Endothelial cell of umbilical vein (primary cell): Measurements from ENCODE around the gene TMEM87A.

Experiments
- CTCF ChIP-seq, 2 donors: IDR thresholded peaks; 1 replicate in 1 of 2; 2 replicates in 1 of 2; pipeline ENCODE4 v1.5.1; 2011; ENCODE audit warnings: low read length in 2 of 2, mild to moderate bottlenecking in 2 of 2, moderate library complexity in 2 of 2, control low read depth in 1 of 2, inconsistent platforms in 1 of 2, low read depth in 1 of 2; ENCODE audit not compliant: insufficient read depth in 1 of 2; ENCODE audit errors: extremely low read depth in 1 of 2
- POLR2A ChIP-seq: IDR thresholded peaks from 2 replicates; pipeline ENCODE4 v1.6.1; 2012; ENCODE audit warnings: low read depth, mild to moderate bottlenecking, control low read depth, low read length

GRCh38 chr15:42182961-42183360, 90.3 kb downstream of the TMEM87A start:
- no peak for TF ChIP-seq CTCF (IDR thresholded peaks at IDR 0.05; ENCODE audit: extremely low read depth in 1 of 2, insufficient read depth in 1 of 2, low read depth in 1 of 2, low read length in 2 of 2)
- TF ChIP-seq POLR2A = no peak
